Measurements from ENCODE around the gene UBB. TPM values are rescaled to one million over a fixed set of nuclear protein-coding genes. Genes with fewer than 3 reads are reported as not detected.

Gene UBB
- 132 and 247 TPM in 2 replicates for total RNA-seq (2011; cell fraction: chromatin; rRNA removed; ENCODE audit: low replicate concordance)
- total RNA-seq (2011; cell fraction: nucleolus; rRNA removed) = 377 and 399 TPM in 2 replicates
- total RNA-seq (2011; cell fraction: nucleoplasm; rRNA removed) = 354 and 382 TPM in 2 replicates
- total RNA-seq (2014; rRNA removed) (2,054 and 2,801 TPM in 2 replicates), total RNA-seq (2014; rRNA removed; fragmentation: Illumina TruSeq; extraction: Trizol) (1,199 and 1,477 TPM in 2 replicates), total RNA-seq (2015; rRNA removed; fragmentation: Illumina TruSeq; extraction: Trizol) (1,630 and 1,692 TPM in 2 replicates), total RNA-seq (2021) (1,581 and 1,675 TPM in 2 replicates), polyA plus RNA-seq (2011; rRNA removed) (1,069 and 1,272 TPM in 2 replicates), polyA plus RNA-seq (2014; fragmentation: Illumina TruSeq; extraction: Trizol) (1,681 and 1,922 TPM in 2 replicates), polyA plus RNA-seq (2014; fragmentation: Nextera tagmentation; extraction: Ambion mirVana) (1,000 to 10,000 TPM; 3,942 to 4,143 TPM), polyA plus RNA-seq (2014; rRNA removed) (1,696 and 2,000 TPM in 2 replicates), polyA minus RNA-seq (2011; rRNA and poly(A)+ RNA removed) (966 and 1,497 TPM in 2 replicates), Bru-seq, nascent RNA (percentile 99 among the genes with signal in this experiment), BruChase-seq, experiment 1, labeled RNA remaining after a 2-hour chase (percentile 99 among the genes with signal in this experiment), BruChase-seq, experiment 2, labeled RNA remaining after a 6-hour chase (percentile 99 among the genes with signal in this experiment)
- polyA plus RNA-seq (2011; cell fraction: cytosol; rRNA removed) = 1,564 and 2,005 TPM in 2 replicates
- 726 and 879 TPM in 2 replicates for polyA plus RNA-seq (2011; cell fraction: nucleus; rRNA removed)
- polyA plus RNA-seq (2012) = 2,693 and 3,124 TPM in 2 replicates
- polyA minus RNA-seq (2011; cell fraction: cytosol; rRNA and poly(A)+ RNA removed) = 625 and 785 TPM in 2 replicates
- 116 and 251 TPM in 2 replicates for polyA minus RNA-seq (2011; cell fraction: nucleus; rRNA and poly(A)+ RNA removed)
- long read RNA-seq, experiment 1, transcript UBB-202 (2 exons, 1,014 nt) = minor isoform, 31 of 894 reads
- long read RNA-seq, experiment 1, transcript UBB-203 (2 exons, 1,012 nt) = minor isoform, 128 of 894 reads
- long read RNA-seq, experiment 1, transcript UBB-201 (2 exons, 1,225 nt) = major isoform, 512 of 894 reads
- long read RNA-seq, experiment 1, partial matches to known transcripts = 0 of 894 reads
- long read RNA-seq, experiment 1, other reads (novel, unspliced or antisense) = 222 of 894 reads
- long read RNA-seq, experiment 2, transcript UBB-202 (2 exons, 1,014 nt) = minor isoform, 18 of 1,313 reads
- long read RNA-seq, experiment 2, transcript UBB-203 (2 exons, 1,012 nt) = minor isoform, 51 of 1,313 reads
- long read RNA-seq, experiment 2, transcript UBB-201 (2 exons, 1,225 nt) = major isoform, 1,120 of 1,313 reads
- long read RNA-seq, experiment 2, partial matches to known transcripts = 0 of 1,313 reads
- long read RNA-seq, experiment 2, other reads (novel, unspliced or antisense) = 124 of 1,313 reads
- long read RNA-seq, experiment 3, transcript UBB-201 (2 exons, 1,225 nt) = major isoform, 636 of 741 reads
- long read RNA-seq, experiment 3, transcript UBB-203 (2 exons, 1,012 nt) = minor isoform, 60 of 741 reads
- long read RNA-seq, experiment 3, transcript UBB-202 (2 exons, 1,014 nt) = minor isoform, 15 of 741 reads
- long read RNA-seq, experiment 3, partial matches to known transcripts = 21 of 741 reads
- long read RNA-seq, experiment 3, other reads (novel, unspliced or antisense) = 9 of 741 reads

DNA sequence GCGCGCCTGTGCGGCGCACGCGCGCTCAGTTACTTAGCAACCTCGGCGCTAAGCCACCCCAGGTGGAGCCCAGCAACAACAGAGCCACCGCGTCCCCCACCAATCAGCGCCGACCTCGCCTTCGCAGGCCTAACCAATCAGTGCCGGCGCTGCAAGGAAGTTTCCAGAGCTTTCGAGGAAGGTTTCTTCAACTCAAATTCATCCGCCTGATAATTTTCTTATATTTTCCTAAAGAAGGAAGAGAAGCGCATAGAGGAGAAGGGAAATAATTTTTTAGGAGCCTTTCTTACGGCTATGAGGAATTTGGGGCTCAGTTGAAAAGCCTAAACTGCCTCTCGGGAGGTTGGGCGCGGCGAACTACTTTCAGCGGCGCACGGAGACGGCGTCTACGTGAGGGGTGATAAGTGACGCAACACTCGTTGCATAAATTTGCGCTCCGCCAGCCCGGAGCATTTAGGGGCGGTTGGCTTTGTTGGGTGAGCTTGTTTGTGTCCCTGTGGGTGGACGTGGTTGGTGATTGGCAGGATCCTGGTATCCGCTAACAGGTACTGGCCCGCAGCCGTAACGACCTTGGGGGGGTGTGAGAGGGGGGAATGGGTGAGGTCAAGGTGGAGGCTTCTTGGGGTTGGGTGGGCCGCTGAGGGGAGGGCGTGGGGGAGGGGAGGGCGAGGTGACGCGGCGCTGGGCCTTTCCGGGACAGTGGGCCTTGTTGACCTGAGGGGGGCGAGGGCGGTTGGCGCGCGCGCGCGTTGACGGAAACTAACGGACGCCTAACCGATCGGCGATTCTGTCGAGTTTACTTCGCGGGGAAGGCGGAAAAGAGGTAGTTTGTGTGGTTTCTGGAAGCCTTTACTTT lies at the start of gene UBB:
UBB (plus strand) TSS at position 452 of the 856 bp plus-strand sequence. CDS start 817 bp downstream, outside the sequence.
- H3K4me1 ChIP-seq (replicated peaks in 1 of 2; ENCODE audit: control insufficient read depth in 2 of 2, insufficient read depth in 2 of 2, low read length in 2 of 2) = peaks cover 17 to 23% of the 10 kb centered on the region in 2 experiments; a peak in 4 of 5 replicates
- no TSS peak for BruUV-seq (replicated peaks)
- ATAC-seq (peak; percentile 95), FAIRE-seq (peak; percentile 97), DNase-seq (ENCODE audit: extremely low read depth in 1 of 4, low spot score in 3 of 4) (peak; percentile 90 to 96 (median 92))
- ChIA-PET CTCF (ENCODE audit: low intra/inter-chr PET ratio) (no interaction called here), POLR2A (interaction anchor here (0.6 to 3.8 kb wide), 27 partner anchors 8 to 1455 kb away, joined by 3 to 39 read pairs (median 3); partner anchors contain the start of gene CENPV)
- peak within 1 kb of the TSS; percentile 93 for H2AFZ ChIP-seq (ENCODE audit: low read depth, low read length)
- H3K9me3 ChIP-seq (replicated peaks; ENCODE audit: control insufficient read depth, insufficient read depth, low read depth, low read length) = no peaks in the 10 kb centered on the region
- H3K27ac ChIP-seq (ENCODE audit: extremely low read depth, low read depth, low read length) = peak within 1 kb of the TSS; percentile 94
- H3K9ac ChIP-seq (ENCODE audit: insufficient read depth in 1 of 2, low read depth in 2 of 2, low read length in 2 of 2) = peak within 1 kb of the TSS; percentile 91 to 96
- in situ Hi-C loops (cut with MboI) = no loop called here
- H3K4me2 ChIP-seq (ENCODE audit: insufficient read depth, low read length) = peak within 1 kb of the TSS; percentile 77
- H4K20me1 ChIP-seq (replicated peaks; ENCODE audit: control insufficient read depth, insufficient read depth, low read length) = peaks cover 11% of the 10 kb centered on the region; the same call in 1 of the 2 replicates
- H3K36me3 ChIP-seq (ENCODE audit: control insufficient read depth, insufficient read depth, low read length) = peaks cover 29% of the 10 kb centered on the region; the same call in 2 of the 3 replicates
- WGBS (ENCODE audit: insufficient coverage, low coverage, missing lambda C conversion rate) = under 1% methylated on average over 32 of the region's 67 CpGs
- intact Hi-C loops (cut with micrococcal nuclease) = loop anchor here (2.0 kb wide), 2 partner anchors 58 to 94 kb away; no protein-coding TSS in a partner anchor
- H3K79me2 ChIP-seq (ENCODE audit: control insufficient read depth, insufficient read depth, low read length) = peaks cover 41% of the 10 kb centered on the region
- no peaks in the 10 kb centered on the region for H3K9me1 ChIP-seq (ENCODE audit: control insufficient read depth, insufficient read depth, low read length)
- H3K4me3 ChIP-seq = peak within 1 kb of the TSS; percentile 55
- no peaks in the 10 kb centered on the region for H3K27me3 ChIP-seq (ENCODE audit: control insufficient read depth in 2 of 2, insufficient read depth in 2 of 2, low read length in 2 of 2)
- TF ChIP-seq SP2 (IDR thresholded peaks at IDR 0.05; ENCODE audit: extremely low read depth, low read depth, low read length, poor library complexity, severe bottlenecking) = no peak
- TF ChIP-seq, protein P1, sequence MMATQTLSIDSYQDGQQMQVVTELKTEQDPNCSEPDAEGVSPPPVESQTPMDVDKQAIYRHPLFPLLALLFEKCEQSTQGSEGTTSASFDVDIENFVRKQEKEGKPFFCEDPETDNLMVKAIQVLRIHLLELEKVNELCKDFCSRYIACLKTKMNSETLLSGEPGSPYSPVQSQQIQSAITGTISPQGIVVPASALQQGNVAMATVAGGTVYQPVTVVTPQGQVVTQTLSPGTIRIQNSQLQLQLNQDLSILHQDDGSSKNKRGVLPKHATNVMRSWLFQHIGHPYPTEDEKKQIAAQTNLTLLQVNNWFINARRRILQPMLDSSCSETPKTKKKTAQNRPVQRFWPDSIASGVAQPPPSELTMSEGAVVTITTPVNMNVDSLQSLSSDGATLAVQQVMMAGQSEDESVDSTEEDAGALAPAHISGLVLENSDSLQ (IDR thresholded peaks at IDR 0.05) = peak; percentile 88
- TF ChIP-seq, protein P2, sequence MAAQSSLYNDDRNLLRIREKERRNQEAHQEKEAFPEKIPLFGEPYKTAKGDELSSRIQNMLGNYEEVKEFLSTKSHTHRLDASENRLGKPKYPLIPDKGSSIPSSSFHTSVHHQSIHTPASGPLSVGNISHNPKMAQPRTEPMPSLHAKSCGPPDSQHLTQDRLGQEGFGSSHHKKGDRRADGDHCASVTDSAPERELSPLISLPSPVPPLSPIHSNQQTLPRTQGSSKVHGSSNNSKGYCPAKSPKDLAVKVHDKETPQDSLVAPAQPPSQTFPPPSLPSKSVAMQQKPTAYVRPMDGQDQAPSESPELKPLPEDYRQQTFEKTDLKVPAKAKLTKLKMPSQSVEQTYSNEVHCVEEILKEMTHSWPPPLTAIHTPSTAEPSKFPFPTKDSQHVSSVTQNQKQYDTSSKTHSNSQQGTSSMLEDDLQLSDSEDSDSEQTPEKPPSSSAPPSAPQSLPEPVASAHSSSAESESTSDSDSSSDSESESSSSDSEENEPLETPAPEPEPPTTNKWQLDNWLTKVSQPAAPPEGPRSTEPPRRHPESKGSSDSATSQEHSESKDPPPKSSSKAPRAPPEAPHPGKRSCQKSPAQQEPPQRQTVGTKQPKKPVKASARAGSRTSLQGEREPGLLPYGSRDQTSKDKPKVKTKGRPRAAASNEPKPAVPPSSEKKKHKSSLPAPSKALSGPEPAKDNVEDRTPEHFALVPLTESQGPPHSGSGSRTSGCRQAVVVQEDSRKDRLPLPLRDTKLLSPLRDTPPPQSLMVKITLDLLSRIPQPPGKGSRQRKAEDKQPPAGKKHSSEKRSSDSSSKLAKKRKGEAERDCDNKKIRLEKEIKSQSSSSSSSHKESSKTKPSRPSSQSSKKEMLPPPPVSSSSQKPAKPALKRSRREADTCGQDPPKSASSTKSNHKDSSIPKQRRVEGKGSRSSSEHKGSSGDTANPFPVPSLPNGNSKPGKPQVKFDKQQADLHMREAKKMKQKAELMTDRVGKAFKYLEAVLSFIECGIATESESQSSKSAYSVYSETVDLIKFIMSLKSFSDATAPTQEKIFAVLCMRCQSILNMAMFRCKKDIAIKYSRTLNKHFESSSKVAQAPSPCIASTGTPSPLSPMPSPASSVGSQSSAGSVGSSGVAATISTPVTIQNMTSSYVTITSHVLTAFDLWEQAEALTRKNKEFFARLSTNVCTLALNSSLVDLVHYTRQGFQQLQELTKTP (IDR thresholded peaks at IDR 0.05; ENCODE audit: low read depth in 1 of 2, partially characterized antibody in 2 of 2) = peak in 1 of 2 experiments; percentile 59
- 0 out of 2 replicates have a peak, but pooled peaks have one; percentile 27 for TF ChIP-seq ARID1B (IDR thresholded peaks at IDR 0.05)
- TF ChIP-seq CBX8 (IDR thresholded peaks at IDR 0.05; ENCODE audit: borderline replicate concordance, extremely low read depth, low read depth, low read length, poor library complexity, severe bottlenecking) = no peak
- no peak for TF ChIP-seq NFIX (CRISPR knock-in tag; IDR thresholded peaks at IDR 0.05; ENCODE audit: low read depth)

Measured in K562 (cell line).